Tibial nerve (tissue), 4 donors: ENCODE data around the gene CDC23. TPM values are rescaled to one million over a fixed set of nuclear protein-coding genes. Genes with fewer than 3 reads are reported as not detected.
A peak's percentile ranks its signal among the peaks of the same experiment; 100 is the strongest.
"Not testable (repeated sequence)": the region's sequence is repeated elsewhere in the genome, so short reads cannot be mapped to it uniquely, and the experiment has no call there.

Experiments
- DNase-seq, 2 donors: peaks; one replicate each; pipeline ENCODE4 v3.0.0-alpha.2; 2019; ENCODE audit warnings: low spot score in 2 of 2
- H3K27ac ChIP-seq, 4 donors: fragments of 200-600 bp; sonication (generic) in 3 of 4; one replicate each; pipeline ENCODE4 v1.5.1; 2017 to 2019; ENCODE audit warnings: mild to moderate bottlenecking in 1 of 4
- H3K27me3 ChIP-seq, 2 donors: fragments of 200-600 bp; sonication (generic) in 1 of 2; one replicate each; pipeline versions ENCODE4 v1.5.1 to v1.6.0; 2017 to 2019
- H3K36me3 ChIP-seq, 3 donors: fragments of 200-600 bp; sonication (generic); one replicate each; pipeline ENCODE4 v1.5.1; 2018 to 2019
- H3K4me1 ChIP-seq, 4 donors: fragments of 200-600 bp; sonication (generic) in 3 of 4; one replicate each; pipeline ENCODE4 v1.5.1; 2017 to 2019
- H3K4me3 ChIP-seq, 4 donors: fragments of 200-600 bp; sonication (generic) in 3 of 4; one replicate each; pipeline ENCODE4 v1.5.1; 2017 to 2019; ENCODE audit warnings: mild to moderate bottlenecking in 1 of 4, moderate library complexity in 1 of 4
- H3K9me3 ChIP-seq, 4 donors: fragments of 200-600 bp; sonication (generic) in 3 of 4; one replicate each; pipeline ENCODE4 v1.5.1; 2017 to 2019
- EP300 ChIP-seq, 2 donors: sonication (generic); formaldehyde crosslinking; IDR thresholded peaks; one replicate each; pipeline ENCODE4 v1.6.1; 2017; ENCODE audit warnings: antibody characterized with exemption in 2 of 2, mild to moderate bottlenecking in 1 of 2
- POLR2A ChIP-seq, 2 donors: fragments of 450-650 bp; IDR thresholded peaks; one replicate each; pipeline ENCODE4 v1.6.1; 2017; ENCODE audit warnings: antibody characterized with exemption in 2 of 2, mild to moderate bottlenecking in 2 of 2, moderate library complexity in 2 of 2
- WGBS, 2 donors: methylation state at CpG; one replicate each; pipeline ENCODE4 v1.1.5; 2018; 5-methylcytosine and 5-hydroxymethylcytosine counted together
- total RNA-seq, 4 donors: library from RNA; depleted of rRNA; stranded (reverse); fragments of >200 nt; gene quantifications; one replicate each; pipeline ENCODE4 v1.1.0, GENCODE V29; 2016
- TF ChIP-seq, protein P1 (sequence below), 5 experiments: fragments of 200-600 bp in 3 of 5; fragments of 450-650 bp in 2 of 5; sonication (generic) in 3 of 5; IDR thresholded peaks; one replicate each; pipeline ENCODE4 v1.5.1; 2016 to 2019; ENCODE audit warnings: antibody characterized with exemption in 5 of 5, mild to moderate bottlenecking in 3 of 5, moderate library complexity in 2 of 5

Gene CDC23
- total RNA-seq, 4 donors from 2014 or later = 13.1 to 17.6 (median 14.9) TPM

DNA sequence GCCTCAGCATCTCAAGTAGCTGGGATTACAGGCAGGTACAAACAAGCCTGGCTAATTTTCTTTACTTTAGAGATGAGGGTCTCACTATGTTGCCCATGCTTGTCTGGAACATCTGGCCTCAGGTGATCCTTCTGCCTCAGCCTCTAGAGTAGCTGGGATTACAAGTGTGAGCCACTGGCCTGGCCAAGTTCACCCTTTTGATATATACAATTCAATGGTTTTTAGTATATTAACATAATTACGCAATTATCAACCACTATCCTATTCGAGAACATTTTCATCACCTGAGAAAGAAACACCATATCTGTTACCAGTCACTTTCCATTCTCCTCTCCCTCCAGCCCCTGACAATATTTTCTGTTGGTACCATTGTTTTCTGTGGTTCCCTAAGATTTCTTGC, 3.7 kb upstream of the CDC23 start:
- Histone ChIP-seq H3K36me3 (no peaks in the 10 kb centered on the region), H3K9me3 (no peaks in the 10 kb centered on the region), H3K27me3 (no peaks in the 10 kb centered on the region), H3K4me1 (peaks cover 0 to 17% (median 10%) of the 10 kb centered on the region in 4 donors), H3K4me3 (no peak overlapping the region), H3K27ac (no peak overlapping the region)
- DNase-seq = no peak
- TF ChIP-seq POLR2A (IDR thresholded peaks at IDR 0.05) (no peak), EP300 (IDR thresholded peaks at IDR 0.05) (no peak)
- TF ChIP-seq, protein P1, sequence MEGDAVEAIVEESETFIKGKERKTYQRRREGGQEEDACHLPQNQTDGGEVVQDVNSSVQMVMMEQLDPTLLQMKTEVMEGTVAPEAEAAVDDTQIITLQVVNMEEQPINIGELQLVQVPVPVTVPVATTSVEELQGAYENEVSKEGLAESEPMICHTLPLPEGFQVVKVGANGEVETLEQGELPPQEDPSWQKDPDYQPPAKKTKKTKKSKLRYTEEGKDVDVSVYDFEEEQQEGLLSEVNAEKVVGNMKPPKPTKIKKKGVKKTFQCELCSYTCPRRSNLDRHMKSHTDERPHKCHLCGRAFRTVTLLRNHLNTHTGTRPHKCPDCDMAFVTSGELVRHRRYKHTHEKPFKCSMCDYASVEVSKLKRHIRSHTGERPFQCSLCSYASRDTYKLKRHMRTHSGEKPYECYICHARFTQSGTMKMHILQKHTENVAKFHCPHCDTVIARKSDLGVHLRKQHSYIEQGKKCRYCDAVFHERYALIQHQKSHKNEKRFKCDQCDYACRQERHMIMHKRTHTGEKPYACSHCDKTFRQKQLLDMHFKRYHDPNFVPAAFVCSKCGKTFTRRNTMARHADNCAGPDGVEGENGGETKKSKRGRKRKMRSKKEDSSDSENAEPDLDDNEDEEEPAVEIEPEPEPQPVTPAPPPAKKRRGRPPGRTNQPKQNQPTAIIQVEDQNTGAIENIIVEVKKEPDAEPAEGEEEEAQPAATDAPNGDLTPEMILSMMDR (IDR thresholded peaks at IDR 0.05) = no peak
- 89 to 95% methylated on average over 2 of the region's 2 CpGs for WGBS, 2 donors

DNA sequence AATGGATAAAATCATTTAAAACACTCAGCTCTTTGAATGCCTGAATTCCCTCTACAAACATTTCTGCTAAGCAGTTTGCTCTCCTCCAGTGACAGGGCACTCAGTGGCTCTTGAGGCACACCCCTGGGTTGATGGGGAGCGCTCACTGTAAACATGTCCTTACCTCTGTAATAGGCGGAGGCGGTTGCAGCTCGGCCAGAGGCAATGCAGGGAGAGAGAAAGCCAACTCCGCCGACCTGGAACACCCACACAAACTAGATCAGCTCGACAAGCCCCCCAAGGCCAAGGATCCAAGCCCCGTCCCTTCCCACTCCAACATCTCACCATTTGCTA, 329 bp downstream of the CDC23 start:
- Histone ChIP-seq H3K4me1 (peaks cover 0 to 31% (median 14%) of the 10 kb centered on the region in 4 donors), H3K27ac (peak overlapping the region; percentile 68 to 84 (median 79)), H3K9me3 (no peaks in the 10 kb centered on the region), H3K36me3 (peaks cover 0 to 25% (median 0%) of the 10 kb centered on the region in 3 donors), H3K27me3 (no peaks in the 10 kb centered on the region), H3K4me3 (peak overlapping the region; percentile 69 to 89 (median 84))
- TF ChIP-seq POLR2A (IDR thresholded peaks at IDR 0.05) = no peak
- TF ChIP-seq, protein P1 (IDR thresholded peaks at IDR 0.05) = no peak
- TF ChIP-seq EP300 (IDR thresholded peaks at IDR 0.05) = no peak
- DNase-seq = peak in 1 of 2 donors; percentile 5
- 2% methylated on average over 8 of the region's 8 CpGs for WGBS, 2 donors

DNA sequence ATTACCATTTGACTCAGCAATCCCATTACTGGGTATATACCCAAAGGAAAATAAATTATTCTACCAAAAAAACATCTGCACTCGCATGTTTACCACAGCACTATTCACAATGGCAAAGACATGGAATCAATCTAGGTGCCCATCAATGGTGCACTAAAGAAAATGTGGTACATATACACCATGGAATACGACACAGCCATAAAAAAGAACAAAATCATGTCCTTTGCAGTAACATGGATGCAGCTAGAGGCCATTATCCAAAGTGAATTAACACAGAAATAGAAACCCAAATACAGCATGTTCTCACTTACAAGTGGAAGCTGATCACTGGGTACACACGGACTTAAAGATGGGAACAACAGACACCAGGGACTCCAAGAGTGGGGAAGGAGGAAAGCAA, 2.1 kb downstream of the CDC23 start:
- Histone ChIP-seq H3K27me3 (no peaks in the 10 kb centered on the region), H3K36me3 (peaks cover 0 to 29% (median 4%) of the 10 kb centered on the region in 3 donors), H3K27ac (no peak overlapping the region), H3K4me3 (no peak overlapping the region), H3K4me1 (peaks cover 0 to 31% (median 14%) of the 10 kb centered on the region in 4 donors), H3K9me3 (no peaks in the 10 kb centered on the region)
- WGBS, 2 donors = 92 to 95% methylated on average over 3 of the region's 3 CpGs
- no peak for DNase-seq
- no peak for TF ChIP-seq POLR2A (IDR thresholded peaks at IDR 0.05)
- no peak for TF ChIP-seq EP300 (IDR thresholded peaks at IDR 0.05)
- TF ChIP-seq, protein P1 (IDR thresholded peaks at IDR 0.05) = no peak

DNA sequence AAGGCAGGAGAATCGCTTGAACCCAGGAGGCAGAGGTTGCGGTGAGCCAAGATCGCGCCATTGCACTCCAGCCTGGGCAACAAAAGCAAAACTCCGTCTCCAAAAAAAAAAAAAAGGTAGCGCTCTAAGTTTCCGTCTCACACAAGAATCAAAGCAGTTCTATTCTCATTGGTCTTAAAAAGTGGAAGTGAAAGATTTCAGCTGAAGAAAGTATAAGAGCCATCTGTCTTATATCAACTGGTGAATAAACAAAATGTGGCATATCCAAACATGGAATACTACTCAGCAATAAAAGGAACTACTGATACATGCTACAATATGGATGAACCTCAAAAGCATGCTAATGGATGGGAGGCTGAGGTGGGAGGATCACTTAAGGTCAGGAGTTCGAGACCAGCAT, 19.3 kb downstream of the CDC23 start:
- not testable (repeated sequence) for H3K27ac ChIP-seq, H3K4me3 ChIP-seq, DNase-seq, H3K27me3 ChIP-seq, H3K9me3 ChIP-seq, H3K4me1 ChIP-seq
- H3K36me3 ChIP-seq = peaks cover 0 to 92% (median 21%) of the 10 kb centered on the region in 3 donors
- 94 to 96% methylated on average over 8 of the region's 8 CpGs for WGBS, 2 donors

DNA sequence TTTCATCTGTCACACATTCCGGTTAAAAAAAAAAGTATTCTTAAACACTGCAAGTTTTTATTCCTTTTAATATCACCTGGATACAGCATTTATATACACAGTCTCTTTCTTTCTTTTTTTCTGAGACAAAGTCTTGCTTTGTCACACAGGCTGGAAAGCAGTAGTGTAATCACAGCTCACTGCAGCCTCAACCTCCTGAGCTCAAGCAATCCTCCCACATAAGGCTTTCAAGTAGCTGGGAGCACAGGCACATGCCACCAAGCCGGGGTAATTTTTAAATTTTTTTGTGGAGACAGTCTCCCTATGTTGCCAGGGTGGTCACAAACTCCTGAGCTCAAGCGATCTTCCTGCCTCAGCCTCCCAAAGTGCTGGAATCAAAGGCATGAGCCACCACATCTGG, 20.3 kb downstream of the CDC23 start:
- no peak overlapping the region for H3K27ac ChIP-seq
- no peaks in the 10 kb centered on the region for H3K27me3 ChIP-seq
- H3K4me1 ChIP-seq = no peaks in the 10 kb centered on the region
- peaks cover 0 to 92% (median 28%) of the 10 kb centered on the region in 3 donors for H3K36me3 ChIP-seq
- WGBS, 2 donors = 89 to 94% methylated on average over 3 of the region's 3 CpGs
- no peak for DNase-seq
- TF ChIP-seq, protein P1 (IDR thresholded peaks at IDR 0.05) = no peak
- TF ChIP-seq POLR2A (IDR thresholded peaks at IDR 0.05) (no peak), EP300 (IDR thresholded peaks at IDR 0.05) (no peak)
- no peaks in the 10 kb centered on the region for H3K9me3 ChIP-seq
- H3K4me3 ChIP-seq = no peak overlapping the region

DNA sequence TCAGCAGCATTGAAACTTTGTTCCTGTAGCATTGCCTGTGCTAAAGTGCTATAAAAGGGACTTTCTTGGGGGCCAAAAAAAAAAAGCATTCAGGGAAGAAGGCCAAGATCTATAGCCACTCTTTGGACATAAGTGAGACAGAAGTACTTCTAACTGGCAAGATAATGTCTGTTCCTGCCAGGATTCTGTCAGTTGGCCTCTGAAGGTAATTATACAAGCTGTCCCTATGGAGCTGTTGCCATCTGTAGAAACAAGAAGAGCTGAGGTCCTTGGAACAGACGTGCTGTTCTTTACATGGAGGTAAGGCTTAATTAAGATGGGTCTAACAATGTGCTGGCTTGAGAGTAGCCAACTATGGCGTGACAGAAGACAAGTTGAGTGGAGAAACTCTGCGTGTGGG, 24.5 kb downstream of the CDC23 start:
- no peaks in the 10 kb centered on the region for H3K4me1 ChIP-seq
- no peak overlapping the region for H3K4me3 ChIP-seq
- H3K9me3 ChIP-seq = no peaks in the 10 kb centered on the region
- TF ChIP-seq EP300 (IDR thresholded peaks at IDR 0.05) (no peak), POLR2A (IDR thresholded peaks at IDR 0.05) (no peak)
- DNase-seq = no peak
- no peaks in the 10 kb centered on the region for H3K27me3 ChIP-seq
- no peak overlapping the region for H3K27ac ChIP-seq
- H3K36me3 ChIP-seq = peaks cover 0 to 100% (median 28%) of the 10 kb centered on the region in 3 donors
- 85 to 87% methylated on average over 3 of the region's 3 CpGs for WGBS, 2 donors
